ENCODE results near the gene ST6GAL1. TPM values are rescaled to one million over a fixed set of nuclear protein-coding genes. Genes with fewer than 3 reads are reported as not detected.

Gene ST6GAL1
- total RNA-seq, 1 experiment from 2014 or later, result 15.6 TPM

DNA sequence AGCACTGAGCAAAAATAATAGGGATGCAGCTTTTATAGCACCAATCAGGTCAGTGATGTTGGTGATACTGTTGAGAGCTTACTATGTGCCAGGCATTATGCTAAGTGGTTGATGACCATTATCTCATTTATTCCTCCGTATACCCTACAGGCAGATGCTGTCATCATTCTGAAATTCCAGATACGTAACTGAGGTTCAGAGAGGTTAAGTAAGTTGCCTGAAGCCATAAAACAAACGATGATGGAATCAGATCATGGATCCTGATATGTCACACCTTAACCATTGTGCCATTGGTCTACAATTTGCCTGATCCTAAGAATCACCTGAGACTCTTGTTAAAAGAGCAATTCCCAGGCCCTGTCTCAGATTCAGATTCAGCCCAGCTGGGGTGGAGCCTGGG lies 49.5 kb downstream of the ST6GAL1 start:
- intact Hi-C loops (cut with micrococcal nuclease), result no loop called here
- peaks cover 0 to 2% of the 10 kb centered on the region in 2 experiments; a peak in 1 of 4 replicates for H3K36me3 ChIP-seq (ENCODE audit: control insufficient read depth in 1 of 2, insufficient read depth in 2 of 2, low read length in 2 of 2)
- no peaks in the 10 kb centered on the region for H4K20me1 ChIP-seq (ENCODE audit: insufficient read depth)
- H3K27ac ChIP-seq (ENCODE audit: low read depth, low read length), result no peak overlapping the region
- no peak overlapping the region for H3K4me3 ChIP-seq (replicated peaks in 1 of 2; ENCODE audit: low read depth in 1 of 2, low read length in 2 of 2)
- RAD21 ChIA-PET (ENCODE audit: low non-redundant PET in 1 of 2, low total read pairs in 2 of 2, uncharacterized antibody in 2 of 2, unreplicated experiment in 2 of 2), result no interaction called here
- ATAC-seq (no peak), DNase-seq (ENCODE audit: low read depth, low spot score) (no peak)
- H3K4me2 ChIP-seq (ENCODE audit: low read length), result no peak overlapping the region
- H2AFZ ChIP-seq (ENCODE audit: low read depth, low read length, poor library complexity, severe bottlenecking), result no peak overlapping the region
- no peak for TF ChIP-seq CBX3 (IDR thresholded peaks at IDR 0.05; ENCODE audit: low read depth)
- no peak for TF ChIP-seq SRF (IDR thresholded peaks at IDR 0.05; ENCODE audit: low read depth)
- TF ChIP-seq RAD21 (IDR thresholded peaks at IDR 0.05; ENCODE audit: low read depth), result no peak
- TF ChIP-seq CEBPB (IDR thresholded peaks at IDR 0.05; ENCODE audit: low read depth), result no peak
- TF ChIP-seq EZH2phosphoT487 (IDR thresholded peaks at IDR 0.05; ENCODE audit: borderline replicate concordance), result no peak
- TF ChIP-seq, protein P1, sequence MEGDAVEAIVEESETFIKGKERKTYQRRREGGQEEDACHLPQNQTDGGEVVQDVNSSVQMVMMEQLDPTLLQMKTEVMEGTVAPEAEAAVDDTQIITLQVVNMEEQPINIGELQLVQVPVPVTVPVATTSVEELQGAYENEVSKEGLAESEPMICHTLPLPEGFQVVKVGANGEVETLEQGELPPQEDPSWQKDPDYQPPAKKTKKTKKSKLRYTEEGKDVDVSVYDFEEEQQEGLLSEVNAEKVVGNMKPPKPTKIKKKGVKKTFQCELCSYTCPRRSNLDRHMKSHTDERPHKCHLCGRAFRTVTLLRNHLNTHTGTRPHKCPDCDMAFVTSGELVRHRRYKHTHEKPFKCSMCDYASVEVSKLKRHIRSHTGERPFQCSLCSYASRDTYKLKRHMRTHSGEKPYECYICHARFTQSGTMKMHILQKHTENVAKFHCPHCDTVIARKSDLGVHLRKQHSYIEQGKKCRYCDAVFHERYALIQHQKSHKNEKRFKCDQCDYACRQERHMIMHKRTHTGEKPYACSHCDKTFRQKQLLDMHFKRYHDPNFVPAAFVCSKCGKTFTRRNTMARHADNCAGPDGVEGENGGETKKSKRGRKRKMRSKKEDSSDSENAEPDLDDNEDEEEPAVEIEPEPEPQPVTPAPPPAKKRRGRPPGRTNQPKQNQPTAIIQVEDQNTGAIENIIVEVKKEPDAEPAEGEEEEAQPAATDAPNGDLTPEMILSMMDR (IDR thresholded peaks at IDR 0.05 in 2 of 3, conservative IDR thresholded peaks at IDR 0.05 in 1 of 3; ENCODE audit: borderline replicate concordance in 1 of 3, insufficient read depth in 1 of 3, low read depth in 2 of 3, low read length in 2 of 3), result no peak
- TF ChIP-seq POLR2A (IDR thresholded peaks at IDR 0.05; ENCODE audit: borderline replicate concordance, extremely low read depth, insufficient read depth, insufficient read length), result no peak
- no peak for TF ChIP-seq ZFX (IDR thresholded peaks at IDR 0.05)
- TF ChIP-seq, protein P2, sequence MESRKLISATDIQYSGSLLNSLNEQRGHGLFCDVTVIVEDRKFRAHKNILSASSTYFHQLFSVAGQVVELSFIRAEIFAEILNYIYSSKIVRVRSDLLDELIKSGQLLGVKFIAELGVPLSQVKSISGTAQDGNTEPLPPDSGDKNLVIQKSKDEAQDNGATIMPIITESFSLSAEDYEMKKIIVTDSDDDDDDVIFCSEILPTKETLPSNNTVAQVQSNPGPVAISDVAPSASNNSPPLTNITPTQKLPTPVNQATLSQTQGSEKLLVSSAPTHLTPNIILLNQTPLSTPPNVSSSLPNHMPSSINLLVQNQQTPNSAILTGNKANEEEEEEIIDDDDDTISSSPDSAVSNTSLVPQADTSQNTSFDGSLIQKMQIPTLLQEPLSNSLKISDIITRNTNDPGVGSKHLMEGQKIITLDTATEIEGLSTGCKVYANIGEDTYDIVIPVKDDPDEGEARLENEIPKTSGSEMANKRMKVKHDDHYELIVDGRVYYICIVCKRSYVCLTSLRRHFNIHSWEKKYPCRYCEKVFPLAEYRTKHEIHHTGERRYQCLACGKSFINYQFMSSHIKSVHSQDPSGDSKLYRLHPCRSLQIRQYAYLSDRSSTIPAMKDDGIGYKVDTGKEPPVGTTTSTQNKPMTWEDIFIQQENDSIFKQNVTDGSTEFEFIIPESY (IDR thresholded peaks at IDR 0.05; ENCODE audit: extremely low read depth, insufficient replicate concordance, low read length), result no peak
- no peak for TF ChIP-seq SP1 (IDR thresholded peaks at IDR 0.05; ENCODE audit: low read depth)
- no peak for TF ChIP-seq POLR2AphosphoS5 (IDR thresholded peaks at IDR 0.05; ENCODE audit: low read depth, low read length)
- TF ChIP-seq ELF1 (IDR thresholded peaks at IDR 0.05; ENCODE audit: borderline replicate concordance, low read depth), result no peak
- TF ChIP-seq SIN3A (IDR thresholded peaks at IDR 0.05; ENCODE audit: low read depth), result no peak
- TF ChIP-seq YY1 (IDR thresholded peaks at IDR 0.05; ENCODE audit: extremely low read depth, insufficient replicate concordance, low read depth, low read length), result no peak
- no peak for TF ChIP-seq ZNF274 (IDR thresholded peaks at IDR 0.05; ENCODE audit: low read depth, low read length)
- TF ChIP-seq EZH2 (IDR thresholded peaks at IDR 0.05), result no peak
- no peak for TF ChIP-seq FOSL1 (IDR thresholded peaks at IDR 0.05; ENCODE audit: low read depth)
- H3K9ac ChIP-seq (ENCODE audit: low read length), result no peak overlapping the region
- H3K4me1 ChIP-seq (ENCODE audit: control insufficient read depth in 1 of 2, insufficient read depth in 2 of 2, low read length in 2 of 2), result no peaks in the 10 kb centered on the region
- no peaks in the 10 kb centered on the region for H3K9me3 ChIP-seq (ENCODE audit: control insufficient read depth in 1 of 2, insufficient read depth in 1 of 2, low read depth in 1 of 2, low read length in 2 of 2)
- no peaks in the 10 kb centered on the region for H3K27me3 ChIP-seq (ENCODE audit: insufficient read depth, low read length)
- H3K79me2 ChIP-seq (ENCODE audit: insufficient read depth, low read length), result no peaks in the 10 kb centered on the region
- no TSS peak for BruUV-seq (replicated peaks)
- CTCF ChIA-PET, result no interaction called here
- POLR2A ChIA-PET, result no interaction called here
- H3K9me2 ChIP-seq (ENCODE audit: insufficient read depth), result no peaks in the 10 kb centered on the region

Measured in HCT116 (cell line).